GM21526 (cell line): ENCODE results near the gene NLE1.
"Not testable (repeated sequence)": the region's sequence is repeated elsewhere in the genome, so short reads cannot be mapped to it uniquely, and the experiment has no call there.

Experiments used
- ATAC-seq: cut with Tn5 transposase; IDR thresholded peaks from one replicate; pipeline ENCODE4 v1.9.1; 2021; ENCODE audit warnings: moderate library complexity; ENCODE audit not compliant: unreplicated experiment, low FRiP score

Gene NLE1

GRCh38 chr17:35141681-35142466 is at the start of gene NLE1:
NLE1 (minus strand) TSS chr17:35142303; CDS start chr17:35142275, 28 bp downstream.
- no peak for ATAC-seq

GRCh38 chr17:35191001-35191695 is 49.0 kb upstream of the NLE1 start:
- no peak for ATAC-seq

- no peak for ATAC-seq
Measured at GRCh38 chr17:35189291-35189690, 47.2 kb upstream of the NLE1 start.

GRCh38 chr17:35188111-35188510 is 46.0 kb upstream of the NLE1 start:
- no peak for ATAC-seq

GRCh38 chr17:35187481-35187880 is 45.4 kb upstream of the NLE1 start:
- ATAC-seq, result no peak

GRCh38 chr17:35185849-35186248 is 43.7 kb upstream of the NLE1 start:
- ATAC-seq, result no peak

- ATAC-seq, result no peak
Measured at GRCh38 chr17:35184274-35184673, 42.2 kb upstream of the NLE1 start.

GRCh38 chr17:35183332-35183731 is 41.2 kb upstream of the NLE1 start:
- no peak for ATAC-seq

GRCh38 chr17:35179379-35179778 is 37.3 kb upstream of the NLE1 start:
- ATAC-seq, result not testable (repeated sequence)

GRCh38 chr17:35176897-35177296 is 34.8 kb upstream of the NLE1 start:
- no peak for ATAC-seq

- no peak for ATAC-seq
Measured at GRCh38 chr17:35175638-35176415, 33.7 kb upstream of the NLE1 start.

- no peak for ATAC-seq
Measured at GRCh38 chr17:35174835-35175334, 32.8 kb upstream of the NLE1 start.

- not testable (repeated sequence) for ATAC-seq
Measured at GRCh38 chr17:35172321-35172720, 30.2 kb upstream of the NLE1 start.

- no peak for ATAC-seq
Measured at GRCh38 chr17:35171834-35172233, 29.7 kb upstream of the NLE1 start.

- ATAC-seq, result no peak
Measured at GRCh38 chr17:35170968-35171771, 29.1 kb upstream of the NLE1 start.

GRCh38 chr17:35169835-35170363 is 27.8 kb upstream of the NLE1 start:
- no peak for ATAC-seq

- ATAC-seq, result no peak
Measured at GRCh38 chr17:35167666-35168065, 25.6 kb upstream of the NLE1 start.

GRCh38 chr17:35167046-35167445 is 24.9 kb upstream of the NLE1 start:
- no peak for ATAC-seq

GRCh38 chr17:35166526-35166925 is 24.4 kb upstream of the NLE1 start:
- ATAC-seq, result no peak

- ATAC-seq, result no peak
Measured at GRCh38 chr17:35164716-35165115, 22.6 kb upstream of the NLE1 start.
